Measurements from ENCODE around the gene FAM98C.
"Not testable (repeated sequence)": the region's sequence is repeated elsewhere in the genome, so short reads cannot be mapped to it uniquely, and the experiment has no call there.

Gene FAM98C

DNA sequence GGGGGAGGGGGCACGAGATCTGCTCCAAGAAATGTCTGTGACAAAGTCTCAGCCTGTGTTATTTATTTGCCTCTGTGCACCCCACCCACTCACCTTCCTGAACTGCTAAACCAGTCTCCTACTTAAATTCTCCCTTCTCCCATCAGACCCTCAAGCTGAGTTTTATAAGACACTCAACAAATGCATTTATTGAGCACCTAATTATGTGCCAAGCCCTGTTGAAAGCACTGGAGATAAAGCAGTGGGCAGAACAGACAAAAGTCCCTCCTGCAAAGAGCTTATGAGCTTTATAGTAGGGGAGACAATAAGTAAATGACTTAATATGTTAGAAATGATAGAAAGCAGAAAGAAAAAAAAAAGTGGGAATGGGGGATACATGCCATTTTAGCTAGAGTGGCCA, 3.4 kb upstream of the FAM98C start:
- DNase-seq, result no peak

DNA sequence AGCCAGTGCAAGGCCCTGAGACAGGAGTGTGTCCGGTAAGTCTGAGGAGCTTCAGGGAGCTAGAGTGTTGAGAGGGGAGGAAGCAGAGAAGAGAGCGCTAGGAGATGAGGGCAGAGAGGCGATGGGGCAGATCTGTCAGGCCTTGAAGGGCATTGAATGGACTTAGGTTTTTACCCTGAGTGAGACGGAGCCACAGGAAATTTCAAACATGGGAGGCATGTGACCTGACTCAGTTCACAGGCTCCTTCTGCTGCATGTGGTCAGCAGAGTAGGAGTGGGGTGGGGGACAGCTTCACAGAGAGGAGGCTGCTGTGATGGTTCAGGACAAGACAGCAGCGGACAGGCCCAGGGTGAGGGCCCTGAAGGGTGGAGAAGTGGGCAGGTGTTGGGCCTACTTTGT, 2.5 kb upstream of the FAM98C start:
- DNase-seq, result no peak

DNA sequence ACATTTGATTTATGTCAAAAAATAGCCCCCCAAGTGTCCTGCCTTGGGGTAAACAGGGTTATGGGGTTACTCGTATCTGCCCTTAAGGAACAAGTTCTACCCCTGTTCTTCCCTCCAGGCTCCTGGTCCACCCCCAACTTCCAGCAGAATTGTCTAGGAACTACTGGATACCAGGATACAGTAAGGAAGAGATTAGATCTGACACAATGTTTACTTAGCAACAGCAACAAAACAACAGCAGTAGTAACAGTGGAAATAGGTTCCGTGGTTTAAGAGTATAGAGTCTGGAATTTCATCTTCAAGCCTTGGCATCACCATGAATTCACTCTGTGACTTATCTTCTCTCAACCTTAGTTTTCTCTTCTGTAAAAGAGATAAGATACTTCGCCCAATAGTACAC, 1.7 kb upstream of the FAM98C start:
- DNase-seq, result no peak

DNA sequence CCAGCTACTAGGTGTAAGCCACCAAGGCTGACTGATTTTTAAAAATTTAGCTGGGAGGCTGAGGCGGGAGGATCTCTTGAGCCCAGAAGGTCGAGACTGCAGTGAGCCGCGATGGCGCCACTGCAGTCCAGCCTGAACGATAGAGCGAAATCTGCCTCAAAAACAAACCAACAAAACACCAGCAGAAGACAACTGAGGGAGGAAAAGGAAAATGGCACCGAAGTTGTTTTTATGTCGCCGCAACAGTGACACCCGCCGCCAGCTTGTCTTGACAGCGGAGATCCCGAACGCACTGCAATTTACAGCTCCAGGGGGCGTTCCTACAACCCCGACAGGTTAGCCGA, 298 bp upstream of the FAM98C start:
- DNase-seq, result no peak

DNA sequence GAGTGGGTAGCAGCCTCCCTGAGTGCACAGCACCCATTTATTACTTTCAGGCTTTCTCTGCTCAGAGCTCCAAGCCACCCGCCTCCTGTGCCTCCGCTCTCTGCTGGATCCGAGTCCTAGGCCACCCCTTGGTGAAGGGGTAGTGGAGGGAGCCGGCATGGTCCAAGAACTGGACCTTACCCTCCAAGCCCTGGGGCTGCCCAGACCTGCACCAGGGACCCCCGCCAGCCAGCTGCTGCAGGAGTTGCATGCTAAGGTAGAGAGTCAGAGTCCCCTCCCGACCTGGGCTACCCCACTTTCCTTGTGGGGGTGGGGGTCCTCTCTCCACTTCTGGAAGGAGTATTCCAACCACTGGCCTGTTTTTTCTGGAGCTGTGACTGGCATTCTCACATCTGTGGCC, 2.0 kb downstream of the FAM98C start:
- DNase-seq, result no peak

DNA sequence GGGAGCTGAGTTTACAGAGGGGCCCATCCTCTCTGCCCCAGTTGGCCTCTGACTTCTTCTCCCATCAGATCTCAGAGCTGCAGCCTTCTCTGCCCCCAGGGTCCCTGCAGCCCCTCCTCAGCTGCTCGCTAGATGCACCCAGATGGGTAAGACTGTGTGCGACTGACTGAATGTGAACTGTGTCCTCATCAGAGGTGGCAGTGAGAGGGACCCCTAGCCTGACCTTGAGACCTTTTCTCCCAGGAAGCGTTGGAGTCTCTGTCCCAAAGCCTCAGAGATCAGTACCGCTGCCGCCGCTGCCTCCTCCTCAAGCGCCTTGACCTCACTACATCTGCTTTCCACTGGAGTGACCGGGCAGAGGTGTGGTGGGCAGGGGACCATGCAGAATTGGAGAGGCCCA, 2.4 kb downstream of the FAM98C start:
- no peak for DNase-seq

DNA sequence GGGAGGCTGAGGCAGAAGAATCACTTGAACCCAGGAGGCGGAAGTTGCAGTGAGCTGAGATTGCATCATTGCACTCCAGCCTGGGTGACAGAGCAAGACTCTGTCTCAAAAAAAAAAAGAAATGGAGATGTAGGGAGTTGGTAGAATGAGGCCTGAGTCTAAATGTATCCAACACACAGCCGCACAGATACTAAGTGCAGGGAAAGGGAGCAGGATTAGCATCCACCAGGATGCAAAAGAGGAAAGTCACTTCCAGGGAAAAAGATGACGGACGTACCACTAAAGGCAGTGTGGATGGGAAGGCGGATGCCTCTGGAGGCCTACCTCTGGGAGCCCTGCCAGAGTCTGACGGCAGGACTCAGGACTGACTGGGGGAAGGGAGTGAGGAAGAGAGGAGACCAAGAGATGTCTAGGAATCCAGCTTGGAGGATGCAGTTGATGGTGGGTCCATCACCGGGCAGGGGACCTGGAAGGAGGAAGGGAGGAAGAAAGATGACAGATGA, 6.8 kb downstream of the FAM98C start:
- no peak for DNase-seq

DNA sequence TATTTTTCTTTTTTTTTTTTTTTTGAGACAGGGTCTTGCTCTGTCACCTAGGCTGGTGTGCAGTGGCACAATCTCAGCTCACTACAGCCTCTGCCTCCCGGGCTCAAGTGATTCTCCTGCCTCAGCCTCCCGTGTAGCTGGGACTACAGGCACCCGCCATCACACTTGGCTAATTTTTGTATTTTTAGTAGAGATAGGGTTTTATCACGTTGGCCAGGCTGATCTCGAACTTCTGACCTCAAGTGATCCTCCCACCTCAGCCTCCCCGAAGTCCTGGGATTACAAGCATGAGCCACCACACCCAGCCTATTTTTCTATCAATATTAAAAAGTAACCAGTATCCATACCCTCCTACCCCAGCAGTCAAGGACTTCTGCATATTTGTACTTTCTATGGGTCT, 7.5 kb downstream of the FAM98C start:
- DNase-seq, result not testable (repeated sequence)

DNA sequence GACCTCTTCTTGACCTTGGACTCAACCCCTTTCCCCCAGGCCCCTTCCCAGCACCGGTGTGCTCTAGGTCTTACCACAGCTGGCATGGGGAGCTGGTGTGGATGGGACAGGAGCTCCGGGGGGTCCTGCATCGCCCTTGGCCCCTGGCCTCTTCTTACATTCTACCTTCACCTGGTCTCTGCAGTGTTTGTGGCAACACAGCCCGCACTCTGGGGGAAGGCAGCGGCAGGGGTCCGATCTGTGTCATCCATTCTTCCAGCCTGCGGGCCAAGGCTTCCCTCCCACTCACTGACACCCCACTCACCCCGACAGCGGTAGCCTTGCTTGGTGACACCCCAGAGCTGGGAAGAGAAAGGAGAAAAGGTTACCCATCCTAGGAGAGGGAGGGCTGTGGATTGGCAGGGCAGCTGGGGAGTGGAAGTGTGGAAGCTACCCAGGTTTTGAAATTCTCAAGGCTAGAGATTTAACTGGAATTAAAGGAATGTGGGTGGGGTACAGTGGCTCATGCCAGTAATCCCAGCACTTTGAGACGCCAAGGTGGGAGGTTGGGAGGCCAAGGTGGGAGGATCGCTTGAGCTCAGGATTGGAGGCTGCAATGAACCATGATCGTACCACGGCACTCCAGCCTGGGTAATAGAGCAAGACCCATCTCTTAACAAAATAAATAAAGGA, 8.3 kb downstream of the FAM98C start:
- no peak for DNase-seq

DNA sequence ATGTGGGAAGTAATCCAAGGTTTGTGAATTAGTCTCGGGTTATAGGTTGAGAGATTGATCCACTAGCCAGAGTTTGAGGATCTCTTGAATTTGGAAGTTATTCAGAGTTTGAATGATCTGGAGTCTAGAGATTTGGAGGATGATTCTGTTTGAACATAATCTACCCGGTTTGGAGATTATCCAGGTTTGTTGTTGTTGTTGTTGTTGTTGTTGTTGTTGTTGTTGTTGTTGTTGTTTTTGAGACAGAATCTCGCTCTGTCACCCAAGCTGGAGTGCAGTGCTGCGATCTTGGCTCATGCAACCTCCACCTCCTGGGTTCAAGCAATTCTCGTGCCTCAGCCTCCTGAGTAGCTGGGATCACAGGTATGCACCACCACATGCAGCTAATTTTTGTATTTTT, 9.0 kb downstream of the FAM98C start:
- not testable (repeated sequence) for DNase-seq

DNA sequence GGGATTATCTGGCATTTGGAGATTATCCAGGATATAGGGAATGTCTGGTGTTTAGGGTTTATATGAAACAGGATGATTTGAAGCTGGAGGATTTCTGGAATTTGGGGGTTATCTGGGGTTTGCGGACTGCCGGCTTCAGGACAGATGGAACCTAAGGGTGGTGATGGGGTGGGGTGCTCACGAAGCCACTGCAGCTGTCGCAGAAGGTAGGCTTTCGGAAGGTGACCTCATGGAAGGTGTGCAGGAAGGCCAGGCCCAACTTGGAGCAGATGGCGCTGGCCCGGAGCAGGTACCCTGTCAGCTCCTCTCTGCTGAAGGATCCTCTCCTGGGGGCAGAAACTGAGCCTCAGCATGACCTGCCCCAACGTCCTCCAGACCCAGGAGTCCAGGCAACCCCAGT, 9.6 kb downstream of the FAM98C start:
- no peak for DNase-seq

DNA sequence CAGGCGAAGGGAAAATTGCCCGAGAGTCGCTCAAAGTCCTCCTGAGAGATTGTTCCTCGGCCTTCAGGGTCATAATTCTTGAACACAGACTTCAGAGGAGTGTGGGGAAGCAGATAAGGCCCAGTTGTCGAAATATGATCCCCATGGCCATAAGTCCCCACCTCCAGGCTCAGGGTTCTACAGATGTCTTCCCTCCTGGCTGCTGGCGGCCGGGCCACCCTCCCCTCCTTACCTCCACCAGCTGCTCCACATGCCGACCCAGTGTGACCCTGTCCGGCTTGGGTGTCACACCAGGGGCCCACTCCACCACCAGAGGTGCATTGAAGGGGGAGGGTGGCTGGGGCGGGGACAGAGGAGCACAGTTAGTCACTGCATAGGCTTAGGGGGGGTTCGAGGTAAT, 10.1 kb downstream of the FAM98C start:
- DNase-seq, result no peak

DNA sequence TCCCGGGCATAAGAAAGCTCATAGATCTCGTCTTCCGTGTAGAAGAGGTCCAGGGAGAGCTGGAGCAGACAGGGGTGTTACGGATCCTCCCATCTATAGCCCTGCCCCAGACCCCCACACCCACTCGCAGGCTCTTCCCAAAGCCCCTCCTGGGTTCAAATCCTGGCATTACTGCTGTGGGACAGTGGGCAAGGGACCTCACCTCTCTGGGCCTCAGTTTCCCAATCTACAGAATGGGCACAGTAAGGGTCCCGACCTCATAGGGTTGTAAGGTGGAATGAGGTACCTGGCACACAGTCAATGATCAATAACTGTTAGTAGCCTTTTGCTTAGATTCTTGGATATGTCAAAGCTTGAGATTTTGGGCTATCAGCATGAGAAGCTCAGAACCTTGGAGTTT, 10.5 kb downstream of the FAM98C start:
- DNase-seq, result no peak

DNA sequence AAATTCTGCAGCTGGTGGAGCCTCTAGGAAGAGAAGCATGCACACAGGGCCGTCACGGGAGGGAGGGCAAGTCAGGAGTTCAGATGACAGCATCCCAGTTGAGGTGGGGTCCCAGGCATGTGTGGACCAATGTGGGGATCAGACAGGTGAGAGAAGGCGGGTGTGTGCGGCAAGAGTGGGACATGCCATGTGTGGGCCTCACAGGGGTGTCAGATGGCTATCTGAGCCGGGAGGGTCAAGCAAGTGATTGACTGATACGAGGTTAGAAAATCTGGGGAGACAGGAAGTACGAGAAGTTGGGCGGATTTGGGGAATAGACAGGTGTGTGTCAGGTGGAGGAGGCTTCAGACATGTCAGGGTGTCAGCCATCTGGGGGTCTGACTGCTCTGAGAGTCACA, 14.3 kb downstream of the FAM98C start:
- DNase-seq, result no peak

DNA sequence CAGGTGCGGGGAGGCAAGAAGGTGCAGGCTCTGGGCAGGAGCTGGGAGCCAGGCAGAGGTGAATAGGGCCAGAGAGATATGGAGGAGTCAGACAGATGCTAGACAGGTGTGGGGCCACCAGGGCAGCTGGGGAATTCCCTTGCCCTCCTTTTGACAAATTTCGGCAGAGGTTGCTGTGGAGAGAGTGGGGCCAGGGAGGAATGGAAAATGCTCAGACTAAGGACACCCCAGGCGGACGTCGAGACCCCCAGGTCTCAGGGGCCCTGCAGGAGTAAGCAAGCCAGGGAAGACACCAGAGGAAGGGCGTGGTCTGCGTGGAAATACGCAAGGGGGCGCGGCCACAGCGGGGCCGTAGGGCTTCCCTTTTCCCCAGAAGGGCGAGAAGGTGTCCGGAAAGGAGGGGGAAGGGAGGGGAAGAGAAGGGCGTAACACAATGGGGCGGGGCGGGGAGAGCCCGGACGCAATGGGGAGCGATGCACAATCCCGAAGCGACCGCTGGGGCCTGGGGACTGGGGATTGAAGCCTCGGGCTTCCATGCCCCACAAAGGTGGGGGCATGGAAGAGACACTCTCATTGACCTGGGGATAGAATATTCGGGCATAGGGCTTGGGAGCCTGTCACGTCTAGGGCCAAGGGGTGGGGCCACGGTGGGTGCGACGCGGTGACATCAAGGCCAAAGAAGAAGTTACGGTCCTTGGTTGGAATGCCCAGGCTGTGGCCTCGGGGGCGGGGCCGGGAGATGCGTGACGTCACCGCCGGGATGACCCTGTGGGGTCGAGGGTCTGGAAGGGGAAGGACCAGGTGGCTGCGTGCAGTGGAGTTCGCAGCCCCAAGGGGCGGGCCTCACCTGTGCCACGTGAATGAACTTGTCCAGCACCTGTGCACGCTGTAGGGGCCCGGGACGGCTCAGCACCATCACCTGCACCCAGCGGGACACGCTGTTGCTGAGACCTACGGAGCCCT, 14.9 kb downstream of the FAM98C start:
- DNase-seq, result peak; percentile 75

DNA sequence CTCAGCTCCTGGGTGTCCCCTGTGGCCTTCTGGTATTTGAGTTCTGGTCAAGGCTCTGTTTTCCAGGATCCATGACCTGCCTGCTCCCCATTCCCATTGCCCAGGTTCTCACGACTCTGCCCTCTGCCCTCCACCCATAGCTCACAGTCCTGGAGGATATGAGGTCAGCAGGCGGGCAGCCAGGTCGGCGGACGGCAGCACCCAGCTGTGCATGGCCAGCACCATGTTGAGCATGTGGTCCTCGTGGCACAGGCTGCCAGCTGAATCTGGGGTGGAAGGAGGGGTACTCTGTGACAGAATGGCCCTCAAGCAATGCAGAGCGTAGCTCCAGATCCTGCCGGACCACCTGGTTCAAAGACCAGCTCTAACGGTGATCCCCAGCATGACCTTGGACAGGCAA, 18.0 kb downstream of the FAM98C start:
- DNase-seq, result no peak

DNA sequence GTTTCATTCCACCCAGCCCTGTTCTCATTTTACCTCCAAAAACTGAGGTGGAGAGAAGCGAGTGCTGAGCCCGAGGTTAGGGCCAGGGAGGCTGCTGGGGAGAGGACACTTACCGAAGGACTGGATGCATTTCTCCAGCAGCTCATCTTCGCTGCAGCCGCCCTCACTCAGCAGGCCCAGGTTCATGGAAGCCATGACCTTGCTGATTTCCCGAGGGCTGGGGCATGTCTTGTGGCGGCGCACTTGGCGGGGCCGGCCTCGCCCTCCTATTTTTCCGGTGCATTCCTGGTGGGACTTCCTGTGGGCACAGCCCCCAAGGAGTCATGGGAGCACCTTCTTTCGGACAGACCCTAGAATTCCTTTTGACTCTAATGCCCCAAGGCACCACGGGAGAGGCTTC, 19.0 kb downstream of the FAM98C start:
- no peak for DNase-seq

DNA sequence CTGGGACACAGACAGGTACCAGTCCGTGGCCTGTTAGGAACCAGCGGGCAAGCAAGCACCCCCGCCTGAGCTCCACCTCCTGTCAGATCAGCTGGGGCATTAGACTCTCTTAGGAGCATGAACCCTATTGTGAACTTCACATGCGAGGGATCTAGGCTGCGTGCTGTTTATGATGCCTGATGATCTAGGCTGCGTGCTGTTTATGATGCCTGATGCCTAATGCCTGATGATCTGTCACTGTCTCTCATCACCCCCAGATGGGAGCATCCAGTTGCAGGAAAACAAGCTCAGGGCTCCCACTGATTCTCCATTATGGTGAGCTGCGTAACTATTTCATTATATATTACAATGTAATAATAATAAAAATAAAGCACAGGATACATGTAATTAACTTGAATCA, 19.5 kb downstream of the FAM98C start:
- DNase-seq, result no peak

DNA sequence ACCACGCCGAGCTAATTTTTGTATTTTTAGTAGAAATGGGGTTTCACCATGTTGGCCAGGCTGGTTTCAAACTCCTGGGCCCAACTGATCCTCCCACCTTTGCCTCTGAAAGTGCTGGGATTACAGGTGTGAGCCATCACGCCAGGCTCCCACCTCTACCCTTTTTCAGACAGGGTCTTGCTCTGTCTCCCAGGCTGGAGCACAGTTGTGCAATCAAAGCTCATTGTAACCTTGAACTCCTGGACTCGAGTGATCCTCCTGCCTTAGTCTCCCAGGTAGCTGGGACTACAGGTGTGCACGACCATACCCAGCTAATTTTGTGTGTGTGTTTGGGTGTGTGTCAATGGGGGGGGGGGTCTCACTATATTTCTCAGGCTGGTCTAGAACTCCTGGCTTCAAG, 21.4 kb downstream of the FAM98C start:
- DNase-seq, result no peak

DNA sequence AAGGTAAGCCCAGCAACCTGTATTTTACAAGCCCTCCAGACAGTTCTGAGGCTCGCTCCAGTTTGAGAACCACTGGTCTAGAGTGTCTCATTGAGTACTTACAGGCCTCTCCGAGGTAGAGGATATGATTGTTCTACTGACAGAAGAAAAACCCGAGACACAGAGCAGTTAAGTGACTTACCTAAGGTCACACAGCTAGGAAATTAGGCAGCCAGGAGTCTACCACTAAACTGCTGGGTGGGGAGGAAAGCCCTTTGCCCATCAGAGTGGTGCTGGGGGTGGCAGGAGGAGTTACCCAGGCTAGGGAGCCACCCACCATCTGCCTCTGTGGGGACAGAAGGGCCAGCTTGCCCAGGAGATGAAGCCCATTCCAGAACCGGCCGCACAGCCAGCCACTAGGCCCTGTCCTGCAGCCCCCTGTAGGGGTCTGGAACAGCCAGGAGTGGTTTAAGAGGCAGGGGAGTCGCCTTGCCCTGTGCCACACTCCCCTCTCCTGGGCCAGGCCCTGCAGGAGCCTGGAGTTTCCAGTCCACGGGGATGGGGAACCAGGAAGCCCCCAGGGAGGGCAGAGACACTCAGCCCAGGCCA, 22.4 kb downstream of the FAM98C start:
- no peak for DNase-seq

DNA sequence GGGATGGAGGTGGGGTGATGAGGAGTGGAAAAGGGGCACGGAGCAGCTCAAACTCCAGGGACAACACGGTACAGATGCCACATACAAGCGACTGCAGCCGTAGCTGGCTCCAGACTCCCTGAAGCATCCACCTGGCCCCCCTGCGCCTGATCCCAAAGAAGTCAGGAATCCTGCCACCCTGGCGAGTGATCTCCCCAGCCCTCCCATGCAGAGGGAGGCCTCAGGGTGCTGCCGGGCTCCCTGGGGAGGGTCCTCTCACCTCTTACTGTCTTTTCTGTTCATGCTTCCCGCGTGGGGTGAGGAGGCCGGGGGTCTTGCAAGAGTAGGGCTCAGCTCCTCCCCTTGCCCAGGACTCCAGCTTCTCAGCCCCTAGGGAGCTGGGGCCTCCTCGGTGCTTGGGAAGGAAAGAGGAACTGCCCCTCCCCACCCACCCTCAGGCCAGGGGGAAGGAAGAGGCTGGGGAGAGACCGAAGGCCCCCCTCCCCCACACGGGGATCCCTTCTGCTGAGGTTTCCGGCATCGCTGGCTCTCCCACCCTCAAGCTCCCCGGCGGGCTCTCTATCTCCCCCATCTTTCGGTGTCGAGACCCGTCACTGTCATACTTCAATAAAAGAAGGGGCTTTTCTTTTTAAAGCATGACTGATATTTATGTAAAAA, 23.0 kb downstream of the FAM98C start, which contains the start of gene RASGRP4:
Gene RASGRP4 (minus strand): TSS at position 410 of the 657 bp plus-strand sequence. CDS start 128 bp downstream, at position 282.
- peak; percentile 69 for DNase-seq

DNA sequence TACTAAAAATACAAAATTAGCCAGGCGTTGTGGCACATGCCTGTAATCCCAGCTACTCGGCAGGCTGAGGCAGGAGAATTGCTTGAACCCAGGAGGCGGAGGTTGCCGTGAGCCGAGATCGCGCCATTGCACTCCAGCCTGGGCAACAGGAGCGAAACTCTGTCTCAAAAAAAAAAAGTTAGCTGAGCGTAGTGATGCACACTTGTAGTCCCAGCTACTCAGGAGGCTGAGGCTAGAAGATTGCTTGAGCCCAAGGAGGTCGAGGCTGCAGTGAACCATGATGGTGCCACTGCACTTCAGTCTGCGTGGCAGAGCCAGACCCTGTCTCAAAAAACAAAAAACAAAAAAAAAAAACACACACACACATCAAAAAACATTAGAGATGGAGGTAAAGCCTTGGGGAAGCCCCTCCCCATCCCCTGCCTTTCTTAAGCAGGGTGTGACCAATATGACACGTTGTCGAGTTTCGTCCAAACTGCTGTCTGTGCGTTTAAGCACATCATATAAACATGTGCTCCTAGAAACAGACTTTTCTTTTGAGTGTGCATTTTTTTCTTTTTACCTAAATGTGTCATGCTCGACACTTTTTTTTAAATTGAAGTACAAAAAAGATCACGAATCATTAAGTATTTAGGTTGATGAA, 24.3 kb downstream of the FAM98C start:
- DNase-seq, result peak; percentile 77

Data from activated CD4-positive, alpha-beta T cell treated with anti-CD3 and anti-CD28 coated beads for 48 hours (primary cell).